GM21447 (cell line): Measurements from ENCODE around the gene MAP3K8.

Experiments
- ATAC-seq: cut with Tn5 transposase; IDR thresholded peaks from one replicate; pipeline ENCODE4 v1.9.1; 2021; ENCODE audit not compliant: unreplicated experiment

Gene MAP3K8

DNA sequence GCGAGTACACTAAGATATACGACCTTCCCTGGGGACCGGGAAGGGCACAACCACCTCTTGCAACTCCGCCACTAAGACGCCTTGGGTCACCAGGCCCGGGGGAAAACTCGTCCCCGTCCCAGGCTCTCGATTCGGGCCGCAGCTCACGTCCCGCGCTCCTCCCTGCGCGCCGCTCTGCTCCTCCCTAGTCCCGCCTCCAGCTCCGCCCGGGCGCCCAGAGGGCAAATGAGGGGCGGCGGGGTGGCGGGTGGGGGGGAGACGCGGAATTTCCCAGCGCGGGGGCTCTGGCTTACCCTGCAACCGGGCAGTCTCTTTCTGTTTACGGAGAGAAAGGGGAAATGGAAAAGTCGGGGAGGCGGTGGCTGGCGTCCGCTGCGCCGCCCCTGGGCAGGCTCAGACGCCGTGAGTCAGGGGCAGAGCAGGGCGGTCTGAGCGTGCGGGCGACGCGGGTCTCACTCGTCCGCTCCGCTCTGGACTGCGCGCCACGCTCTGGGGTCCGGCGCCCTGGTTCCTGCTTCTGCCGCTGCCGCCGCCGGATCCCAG lies at the start of gene MAP3K8:
MAP3K8 (plus strand) TSS at position 455 of the 543 bp plus-strand sequence. CDS start 4,755 bp downstream, outside the sequence.
- peak; percentile 61 for ATAC-seq

DNA sequence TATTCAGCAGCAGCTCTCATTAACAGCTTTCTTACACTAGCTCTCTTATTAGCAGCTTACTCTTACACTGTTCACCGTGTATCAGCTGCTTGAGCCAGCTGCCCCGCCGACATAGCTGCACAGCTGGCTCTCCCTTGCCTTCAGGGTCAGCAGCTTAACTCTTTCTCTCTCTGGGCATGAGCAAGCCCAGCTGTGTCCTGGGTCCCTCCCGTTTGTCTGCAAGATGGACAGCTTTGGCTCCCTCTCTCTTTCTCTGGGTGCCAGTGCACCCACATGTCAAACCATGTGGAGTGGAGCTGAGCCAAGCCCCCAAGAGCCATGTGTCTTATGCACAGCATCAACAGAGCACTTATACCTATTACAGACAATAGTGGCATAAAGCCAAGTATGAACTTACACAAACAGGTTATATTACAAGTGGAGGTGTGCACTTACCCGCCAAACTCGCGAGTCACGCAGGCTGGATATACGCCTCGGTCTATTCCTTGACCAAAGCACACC lies 49.2 kb upstream of the MAP3K8 start:
- ATAC-seq = no peak

DNA sequence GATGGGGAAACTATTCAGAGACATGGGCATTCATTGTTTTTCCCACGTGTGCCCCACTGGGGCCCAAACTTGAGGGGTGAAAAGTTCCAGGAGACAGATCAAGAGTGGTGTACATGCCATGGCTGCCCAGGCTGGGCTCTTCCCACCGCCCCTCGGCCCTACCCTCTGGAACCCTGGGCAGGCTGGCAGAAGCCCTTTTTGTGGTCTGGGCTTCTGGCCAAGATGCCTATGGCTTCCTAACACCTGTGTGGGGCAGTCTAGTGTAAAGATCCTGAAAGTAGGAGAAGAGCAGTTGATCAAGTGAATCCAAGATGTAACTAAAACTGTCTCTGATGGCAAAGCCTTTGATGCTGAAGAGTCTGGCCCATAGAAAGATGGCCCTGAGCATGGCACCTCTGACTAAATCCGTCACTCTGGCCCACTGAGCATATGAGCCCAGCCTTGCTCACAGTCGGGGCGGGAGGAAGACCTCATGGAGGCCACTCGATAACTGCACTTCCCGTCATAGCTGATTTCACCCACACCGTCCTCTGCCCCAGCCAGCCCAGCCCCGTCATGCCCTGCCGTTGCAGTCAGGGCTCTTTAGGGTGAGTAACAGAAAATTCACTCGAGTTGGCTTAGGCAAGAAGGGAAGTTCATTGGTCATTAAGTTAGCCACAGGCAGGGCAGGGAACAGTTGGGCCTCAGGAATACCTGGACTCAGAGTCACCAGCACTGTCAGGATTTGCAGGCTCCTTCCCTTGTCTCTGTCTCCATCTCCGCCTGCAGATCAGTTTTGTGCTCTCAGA lies 47.0 kb upstream of the MAP3K8 start:
- no peak for ATAC-seq

DNA sequence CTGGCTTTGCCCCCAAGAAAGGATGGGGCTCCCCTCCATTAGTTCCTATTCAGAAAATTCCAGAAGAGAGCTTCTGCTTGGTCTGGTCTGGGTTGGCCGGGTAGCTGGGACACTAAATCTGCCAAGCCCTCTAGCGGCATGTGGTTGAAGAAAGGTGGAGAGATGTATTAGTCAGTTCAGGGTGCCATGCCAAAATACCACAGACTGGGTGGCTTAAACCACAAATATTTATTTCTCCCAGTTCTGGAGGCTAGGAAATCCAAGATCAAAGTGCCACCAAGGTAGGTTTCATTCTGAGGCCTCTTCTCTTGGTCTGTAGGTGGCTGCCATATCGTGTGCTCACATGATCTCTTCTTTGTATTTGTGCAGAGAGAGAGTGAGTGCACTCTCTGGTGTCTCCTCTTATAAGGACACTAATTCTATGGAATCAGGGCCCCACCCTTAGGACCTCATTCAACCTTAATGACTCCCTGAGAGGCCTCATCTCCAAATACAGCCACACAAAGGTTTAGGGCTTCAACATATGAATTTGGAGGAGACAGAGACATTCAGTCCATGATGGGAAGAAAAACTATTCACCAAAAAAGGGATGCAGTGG lies 46.2 kb upstream of the MAP3K8 start:
- ATAC-seq = no peak

DNA sequence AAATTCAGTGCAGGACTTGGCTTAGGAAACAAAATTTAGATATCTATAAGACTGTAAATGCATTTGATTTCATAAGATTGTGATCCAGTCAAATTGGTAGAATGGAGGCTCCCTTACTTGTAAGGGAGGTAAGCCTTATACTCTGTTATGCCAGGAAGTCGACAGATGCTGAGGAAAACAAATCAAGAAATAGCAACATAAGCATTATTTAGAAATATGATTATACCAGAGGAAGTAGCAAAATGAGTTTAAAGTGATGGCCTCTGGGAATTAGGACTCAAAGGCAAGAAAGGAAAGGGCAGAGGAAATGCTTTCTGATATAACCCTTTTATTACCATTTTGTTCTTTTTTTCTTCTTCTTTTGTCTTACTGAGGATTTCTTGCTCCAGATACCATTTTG lies 44.4 kb upstream of the MAP3K8 start:
- no peak for ATAC-seq

DNA sequence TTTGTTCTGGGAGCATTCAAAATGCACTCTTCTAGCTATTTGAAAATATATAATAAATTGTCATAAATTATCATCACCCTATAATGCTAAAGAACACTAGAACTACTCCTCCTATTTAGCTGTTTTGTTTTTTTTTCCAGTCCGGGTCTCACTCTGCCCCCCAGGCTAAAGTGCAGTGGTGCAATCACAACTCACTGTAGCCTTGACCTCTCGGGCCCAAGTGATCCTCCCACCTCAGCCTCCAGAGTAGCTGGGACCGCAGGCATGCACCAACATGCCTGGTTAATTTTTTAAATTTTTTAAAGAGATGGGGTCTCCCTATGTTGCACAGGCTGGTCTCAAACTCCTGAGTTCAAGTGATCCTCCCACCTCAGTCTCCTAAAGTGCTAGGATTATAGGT lies 43.8 kb upstream of the MAP3K8 start:
- ATAC-seq = no peak

DNA sequence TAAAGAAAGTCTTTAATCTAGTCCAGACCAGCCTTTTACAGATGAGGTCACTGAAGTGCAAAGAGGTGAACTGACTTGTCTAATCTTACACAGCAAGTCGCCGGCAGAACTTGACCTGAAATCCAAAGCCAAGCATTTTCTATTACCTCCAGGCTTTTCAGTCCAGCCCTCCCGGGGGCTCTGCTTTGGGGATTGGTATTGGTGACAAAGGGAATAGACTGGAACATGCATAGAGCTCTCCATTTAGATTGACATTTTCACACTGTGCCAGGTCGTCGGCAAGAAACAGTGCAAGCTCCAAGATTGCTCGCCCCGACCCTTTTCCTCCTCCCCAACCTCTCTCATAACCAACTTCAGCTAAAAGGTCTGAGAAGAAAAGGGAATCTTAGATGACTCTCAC lies 42.7 kb upstream of the MAP3K8 start:
- ATAC-seq = no peak

DNA sequence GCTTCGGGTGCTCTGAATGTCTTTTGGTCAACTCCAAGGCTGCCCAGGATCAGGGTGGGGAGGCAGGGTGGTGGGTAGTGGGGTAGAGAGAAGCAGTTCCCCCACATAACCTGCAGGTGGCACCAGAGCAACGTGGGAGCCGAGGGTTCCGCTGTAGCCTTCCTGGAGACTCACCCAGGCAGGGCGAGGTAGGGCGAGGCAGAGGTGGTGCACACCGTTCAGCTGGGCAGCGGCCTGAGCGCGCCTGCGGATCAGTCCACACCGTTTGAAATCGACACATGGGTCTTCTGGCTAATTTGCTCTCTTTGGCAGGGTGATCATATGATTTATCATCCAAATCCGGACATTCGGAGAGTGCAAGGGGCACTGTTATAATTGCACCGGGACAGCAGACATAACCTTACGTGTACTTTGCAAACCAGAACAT lies 41.4 kb upstream of the MAP3K8 start:
- ATAC-seq = peak; percentile 88

DNA sequence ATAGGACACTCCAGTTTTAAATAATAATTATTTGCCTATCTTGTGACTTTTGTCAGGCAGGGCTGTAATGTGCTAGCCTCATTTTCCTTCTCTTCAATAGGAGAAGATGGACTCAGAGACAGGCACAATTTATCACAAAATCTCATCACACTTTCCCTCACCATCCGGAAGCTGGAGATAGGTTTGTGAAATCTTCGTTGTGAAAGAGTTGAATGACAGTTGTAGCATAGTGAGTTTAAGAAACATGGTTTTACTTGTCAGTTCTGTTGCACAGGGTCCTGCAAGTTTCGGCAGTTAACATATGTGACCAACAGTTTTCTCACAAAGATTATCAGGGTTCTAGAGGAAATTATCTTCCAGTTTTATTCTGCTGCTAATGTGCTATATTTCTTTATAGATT lies 37.7 kb upstream of the MAP3K8 start:
- no peak for ATAC-seq

DNA sequence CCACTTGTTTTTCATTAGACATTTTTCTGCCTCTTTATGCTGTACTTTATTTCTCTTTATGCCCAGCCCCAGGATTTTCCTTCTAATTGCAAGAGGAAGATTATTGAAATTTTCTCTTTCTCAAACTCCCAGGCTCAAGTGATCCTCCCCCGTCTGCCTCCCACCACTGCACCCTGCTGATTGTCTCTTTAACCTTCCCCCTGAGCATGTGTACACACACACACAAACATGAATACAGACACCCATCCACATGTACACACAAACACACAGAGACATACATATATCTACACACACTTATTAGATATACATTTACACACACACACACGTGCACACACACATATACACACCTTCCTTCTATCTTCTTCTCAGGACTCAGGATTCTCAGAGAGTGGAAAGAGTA lies 37.3 kb upstream of the MAP3K8 start:
- no peak for ATAC-seq

DNA sequence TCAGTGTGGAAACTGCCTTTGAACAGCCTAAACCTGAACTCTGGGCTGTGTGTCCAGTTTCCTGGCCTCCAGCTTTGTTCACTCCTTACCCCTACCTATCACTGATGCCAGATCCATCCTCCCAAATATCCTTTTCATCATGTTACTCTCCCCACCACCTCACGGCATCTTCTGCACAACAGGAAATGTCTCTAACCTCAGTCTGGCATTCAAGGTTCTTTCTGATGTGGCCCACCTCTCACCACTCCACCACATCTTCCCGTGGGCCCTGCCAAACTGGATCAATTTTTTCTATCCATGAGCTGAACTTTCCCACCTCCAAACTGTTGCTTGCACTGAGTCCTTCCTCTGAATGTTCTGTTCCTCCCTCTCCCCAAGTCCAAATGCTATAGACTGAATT lies 35.8 kb upstream of the MAP3K8 start:
- ATAC-seq = no peak

DNA sequence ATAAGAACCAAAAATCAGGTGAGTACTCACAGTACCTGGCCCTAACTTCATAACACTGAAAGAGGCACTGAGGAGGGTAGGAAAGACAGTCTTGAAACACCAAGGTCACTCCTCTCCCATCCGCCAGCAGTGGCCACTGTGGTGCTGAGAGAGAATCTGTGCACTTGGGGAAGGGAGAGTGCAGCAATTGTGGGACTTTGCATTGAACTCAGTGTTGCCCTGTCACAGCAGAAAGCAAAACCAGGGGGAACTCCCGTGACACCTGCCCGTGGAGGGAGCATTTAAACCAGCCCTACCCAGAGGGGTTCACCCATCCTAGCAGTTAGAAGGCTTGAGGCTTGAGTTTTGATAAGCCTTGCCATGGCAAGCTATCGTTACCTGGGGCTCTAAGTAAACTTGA lies 35.2 kb upstream of the MAP3K8 start:
- peak; percentile 46 for ATAC-seq

DNA sequence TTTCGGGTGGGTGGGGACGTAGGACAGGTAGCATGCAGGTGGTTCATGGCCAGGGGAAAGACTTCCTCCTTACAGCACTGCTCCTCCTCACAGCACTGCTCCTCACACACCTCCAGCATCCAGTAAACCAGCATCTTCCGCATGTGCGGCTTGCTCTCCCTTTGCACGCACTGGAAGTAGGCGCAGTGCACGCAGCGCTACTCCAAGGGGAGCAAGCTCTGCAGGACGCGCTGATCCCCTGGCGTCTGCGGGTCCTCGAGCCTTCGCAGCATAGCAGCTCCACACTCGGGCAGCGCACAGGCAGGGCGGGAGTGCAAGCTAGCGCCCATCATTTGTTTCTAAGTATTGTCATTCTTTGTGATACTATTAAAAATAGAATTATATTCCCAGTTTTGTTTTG lies 30.5 kb upstream of the MAP3K8 start:
- no peak for ATAC-seq

DNA sequence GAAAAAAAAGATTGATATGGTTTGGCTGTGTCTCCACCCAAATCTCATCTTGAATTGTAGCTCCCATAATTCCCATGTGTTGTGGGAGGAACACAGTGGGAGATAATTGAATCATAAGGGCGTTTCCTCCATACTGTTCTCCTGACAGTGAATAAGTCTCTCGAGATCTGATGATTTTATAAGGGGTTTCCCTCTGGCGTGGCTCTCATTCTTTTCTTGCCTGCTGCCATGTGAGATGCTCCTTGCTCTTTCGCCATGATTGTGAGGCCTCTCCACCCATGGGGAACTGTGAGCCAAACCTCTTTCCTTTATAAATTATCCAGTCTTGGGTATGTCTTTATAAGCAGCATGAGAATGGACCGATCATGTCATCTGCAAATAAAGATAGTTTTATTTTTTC lies 29.4 kb upstream of the MAP3K8 start:
- no peak for ATAC-seq

DNA sequence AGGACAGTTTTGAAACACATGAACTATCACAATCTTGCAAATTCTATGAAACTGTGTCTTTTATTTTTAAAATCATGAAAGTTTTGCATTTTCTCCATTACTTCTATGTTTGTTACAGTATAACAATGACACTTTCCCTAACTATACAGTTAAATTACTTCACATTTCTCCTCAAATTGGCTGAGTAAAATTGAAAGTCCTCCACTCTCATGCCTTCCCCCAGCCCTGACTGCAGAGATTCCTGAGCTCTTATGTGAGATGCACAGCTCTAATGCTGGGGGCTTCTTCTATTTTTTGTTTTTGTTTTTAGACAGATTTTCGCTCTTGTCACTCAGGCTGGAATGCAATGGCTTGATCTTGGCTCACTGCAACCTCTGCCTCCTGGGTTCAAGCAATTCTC lies 22.7 kb upstream of the MAP3K8 start:
- ATAC-seq = no peak

DNA sequence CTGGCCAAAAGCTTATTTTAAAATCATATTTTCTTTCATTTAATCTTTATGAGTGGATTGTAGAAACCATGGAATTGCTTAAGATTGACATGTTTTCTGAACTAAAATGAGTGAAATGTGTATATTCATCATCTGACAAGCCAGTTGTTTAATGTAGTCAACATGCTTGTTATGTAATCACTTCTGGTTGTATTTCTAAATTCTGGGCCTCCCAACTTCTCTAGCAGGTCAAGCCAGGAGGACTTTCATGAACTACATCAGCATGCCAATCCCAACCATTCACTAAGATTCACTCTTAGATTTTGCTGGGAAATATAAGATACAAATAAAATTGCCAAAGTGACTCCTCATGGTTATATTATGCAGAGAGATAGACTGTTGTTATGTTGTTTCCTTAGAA lies 21.1 kb upstream of the MAP3K8 start:
- ATAC-seq = no peak

DNA sequence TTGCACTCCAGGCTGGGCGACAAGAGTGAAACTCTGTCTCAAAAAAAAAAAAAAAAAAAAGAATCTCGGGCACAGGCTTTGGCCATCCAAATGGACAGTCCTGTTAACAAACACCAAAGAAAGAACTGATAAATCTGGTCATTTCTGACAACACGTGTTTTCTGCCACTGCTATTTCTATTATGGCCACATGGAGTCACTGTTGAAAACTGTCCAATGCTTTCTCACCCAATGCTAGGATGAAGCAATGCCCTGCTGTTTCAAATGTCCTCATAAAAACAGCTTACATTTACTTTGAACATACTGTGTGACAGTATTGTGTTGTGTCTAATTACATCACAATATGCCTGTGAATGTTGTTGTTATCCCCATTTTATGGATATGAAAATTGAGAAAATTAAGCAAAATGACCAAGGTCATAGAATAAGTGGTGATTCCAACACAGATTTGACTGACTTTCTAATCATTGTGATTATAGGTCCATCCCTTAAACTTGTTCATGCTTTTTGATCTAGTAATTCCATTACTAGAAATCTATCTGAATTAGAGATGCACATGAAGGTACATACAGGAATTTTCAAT lies 19.9 kb upstream of the MAP3K8 start:
- ATAC-seq = no peak

DNA sequence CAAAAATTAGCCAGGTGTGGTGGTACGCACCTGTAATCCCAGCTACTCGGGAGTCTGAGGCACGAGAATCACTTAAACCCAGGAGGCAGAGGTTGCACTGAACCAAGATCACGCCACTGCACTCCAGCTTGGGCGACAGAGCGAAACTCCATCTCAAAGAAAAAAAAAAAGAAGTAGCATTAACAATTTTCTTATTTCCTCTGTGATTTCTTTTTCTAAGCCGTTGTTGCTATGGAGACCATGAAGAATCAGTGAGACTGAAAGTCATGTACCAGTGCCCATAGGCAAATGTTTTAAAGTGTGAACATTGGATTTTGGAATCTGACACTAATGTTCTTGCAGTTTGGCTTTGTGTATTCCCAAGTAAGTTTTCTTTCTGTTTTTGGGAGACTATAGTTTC lies 18.4 kb upstream of the MAP3K8 start:
- ATAC-seq = no peak

DNA sequence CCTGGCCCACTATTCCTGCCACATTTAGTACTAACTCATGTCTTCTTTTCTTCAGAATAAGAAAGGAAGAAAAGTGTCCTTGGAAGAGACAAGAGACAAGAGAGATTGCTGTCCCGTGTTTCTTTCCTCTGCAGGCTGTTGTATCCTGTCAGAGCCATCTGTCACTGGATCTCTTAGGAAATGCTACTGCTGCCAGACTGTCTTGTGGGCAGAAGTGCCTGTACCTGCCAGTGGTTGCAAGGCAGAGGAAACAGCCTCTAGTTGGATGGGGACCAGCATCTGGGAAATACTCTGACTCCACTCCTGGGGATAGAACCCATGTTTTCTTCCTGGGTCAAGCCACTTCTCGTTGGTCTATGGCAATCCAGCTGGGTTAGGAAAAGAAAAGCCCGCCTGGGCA lies 16.7 kb upstream of the MAP3K8 start:
- no peak for ATAC-seq

DNA sequence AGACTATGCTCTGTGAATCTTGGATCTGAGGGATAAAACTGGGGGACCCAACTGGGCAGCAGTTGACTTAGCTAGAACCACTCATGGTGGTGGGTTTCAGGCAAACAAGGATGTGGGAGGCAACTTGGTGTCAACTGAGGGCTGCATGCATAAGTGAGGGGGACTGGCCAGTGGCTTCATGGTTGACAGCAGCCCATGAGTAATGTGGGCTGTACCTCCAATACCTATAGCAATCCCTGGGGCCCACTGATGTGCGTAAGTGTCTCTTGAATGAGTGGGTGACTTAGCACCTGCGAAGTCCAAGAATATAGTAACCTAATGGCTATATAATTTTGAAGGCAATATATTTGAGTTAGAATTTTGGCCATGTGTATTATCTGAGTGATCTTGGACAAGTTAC lies 13.7 kb upstream of the MAP3K8 start:
- peak; percentile 62 for ATAC-seq

DNA sequence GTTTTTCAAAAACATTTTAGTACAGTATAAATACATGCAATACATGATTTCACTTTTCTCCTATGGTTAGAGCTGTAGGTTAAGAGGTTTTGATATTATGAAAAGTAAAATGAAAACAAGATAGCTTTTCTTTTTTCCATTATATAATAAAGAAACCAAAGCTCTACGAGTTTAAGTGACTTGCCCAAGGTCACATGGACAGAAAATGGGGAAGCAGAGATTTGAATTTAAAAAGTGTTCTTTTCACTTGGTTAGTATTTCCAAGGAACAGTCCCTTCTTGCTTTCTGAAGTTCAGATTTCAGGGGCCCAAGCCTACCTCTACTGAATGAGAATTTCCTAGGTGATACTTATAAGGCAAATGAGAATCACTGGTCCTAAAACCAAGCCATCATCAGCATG lies 13.2 kb upstream of the MAP3K8 start:
- no peak for ATAC-seq

DNA sequence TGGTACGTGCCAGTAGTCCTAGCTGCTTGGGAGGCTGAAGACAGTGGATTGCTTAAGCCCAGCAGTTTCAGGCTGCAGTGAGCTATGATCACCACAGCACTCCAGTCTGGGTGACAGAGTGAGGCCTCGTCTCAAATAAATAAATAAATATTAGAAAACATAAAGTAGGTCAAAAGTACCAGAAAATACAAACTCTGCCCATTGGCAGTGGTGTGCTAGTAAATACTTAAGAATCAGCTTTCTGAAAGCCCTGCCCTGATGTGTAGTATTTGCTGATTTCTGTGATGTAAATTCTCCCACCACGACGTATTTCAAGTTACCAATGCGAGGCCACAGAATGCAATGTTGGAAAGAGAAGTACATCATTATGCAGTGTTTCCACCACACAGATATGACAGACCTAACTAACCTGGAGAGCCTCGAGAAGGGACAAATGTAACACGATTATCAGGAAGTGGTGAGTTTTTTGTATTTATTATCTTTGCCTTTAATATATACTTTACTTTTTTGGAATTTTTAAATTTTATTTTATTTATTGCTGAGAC lies 11.8 kb upstream of the MAP3K8 start:
- no peak for ATAC-seq
